PC-9 (cell line): Measurements from ENCODE around the gene ZC3H12A.

Experiments
- CTCF ChIP-seq: fragments of 200-600 bp; sonication (generic); conservative IDR thresholded peaks from 2 replicates; pipeline ENCODE4 v1.6.1; 2017; ENCODE audit warnings: mixed run types, antibody characterized with exemption, mild to moderate bottlenecking, moderate library complexity
- EZH2 ChIP-seq: fragments of 200-600 bp; sonication (generic); IDR thresholded peaks from 2 replicates; pipeline ENCODE4 v1.8.0; 2017; ENCODE audit warnings: antibody characterized with exemption, low read depth

- TF ChIP-seq EZH2 (no peak), CTCF (no peak)
Measured at GRCh38 chr1:37448185-37448584, 26.2 kb upstream of the ZC3H12A start.
